Prostate gland (tissue), 2 donors: ENCODE data around the gene CELA2A.

Experiments used
- CTCF ChIP-seq, 4 experiments: fragments of 200-600 bp in 2 of 4; fragments of 450-650 bp in 2 of 4; sonication (generic) in 2 of 4; IDR thresholded peaks; 1 replicate in 3 of 4; 2 replicates in 1 of 4; pipeline ENCODE4 v1.5.1; 2016 to 2019; ENCODE audit warnings: antibody characterized with exemption in 4 of 4, mild to moderate bottlenecking in 2 of 4, moderate library complexity in 2 of 4
- POLR2A ChIP-seq: fragments of 450-650 bp; IDR thresholded peaks from one replicate; pipeline ENCODE4 v1.6.1; 2016; ENCODE audit warnings: antibody characterized with exemption, mild to moderate bottlenecking
- POLR2AphosphoS5 ChIP-seq: sonication (generic); formaldehyde crosslinking; IDR thresholded peaks from one replicate; pipeline ENCODE4 v1.6.1; 2017; ENCODE audit warnings: antibody characterized with exemption

- TF ChIP-seq CTCF (IDR thresholded peaks at IDR 0.05) (no peak), POLR2AphosphoS5 (no peak), POLR2A (no peak)
Observed at GRCh38 chr1:15410884-15411245, 45.7 kb upstream of the CELA2A start.
